Fibroblast of skin of left biceps (primary cell): ENCODE measurements around the gene FRMD4A.
"Not testable (repeated sequence)": the region's sequence is repeated elsewhere in the genome, so short reads cannot be mapped to it uniquely, and the experiment has no call there.

Experiments used
- DNase-seq, 2 experiments: peaks; one replicate each; pipeline ENCODE4 v3.0.0-alpha.2; 2013; ENCODE audit warnings: low read depth in 2 of 2

Gene FRMD4A

DNA sequence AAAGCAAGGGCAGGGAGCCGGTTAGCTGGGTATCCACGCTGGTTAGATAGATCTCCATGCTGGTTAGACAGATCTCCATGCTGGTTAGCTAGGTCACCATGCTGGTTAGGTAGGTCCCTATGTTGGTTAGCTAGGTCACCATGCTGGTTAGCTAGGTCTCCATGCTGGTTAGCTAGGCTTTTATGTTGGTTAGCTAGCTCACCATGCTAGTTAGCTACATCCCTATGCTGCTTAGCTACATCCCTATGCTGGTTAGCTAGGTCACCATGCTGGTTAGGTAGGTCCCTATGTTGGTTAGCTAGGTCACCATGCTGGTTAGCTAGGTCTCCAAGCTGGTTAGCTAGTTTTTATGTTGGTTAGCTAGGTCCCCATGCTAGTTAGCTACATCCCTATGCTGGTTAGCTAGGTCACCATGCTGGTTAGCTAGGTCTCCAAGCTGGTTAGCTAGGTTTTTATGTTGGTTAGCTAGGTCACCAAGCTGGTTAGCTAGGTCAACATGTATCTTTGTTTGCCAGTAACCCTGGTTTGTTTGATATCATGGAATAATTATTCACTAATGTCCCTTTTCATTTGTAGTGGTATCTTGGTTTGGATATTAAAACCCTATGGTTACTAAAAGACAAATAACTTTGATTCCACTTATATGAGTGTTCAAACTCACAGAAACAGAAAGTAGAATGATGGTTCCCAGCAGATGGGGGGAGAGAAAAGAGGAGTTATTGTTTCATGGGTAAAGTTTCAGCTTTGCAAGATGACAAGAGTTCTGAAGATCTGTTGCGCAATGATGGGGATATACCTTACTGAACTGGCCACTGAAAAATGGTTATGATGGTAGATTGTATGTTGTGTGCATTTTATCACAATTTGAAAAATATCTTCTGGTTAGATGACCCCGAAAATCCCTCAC lies 607.7 kb downstream of the FRMD4A start:
- DNase-seq = no peak

DNA sequence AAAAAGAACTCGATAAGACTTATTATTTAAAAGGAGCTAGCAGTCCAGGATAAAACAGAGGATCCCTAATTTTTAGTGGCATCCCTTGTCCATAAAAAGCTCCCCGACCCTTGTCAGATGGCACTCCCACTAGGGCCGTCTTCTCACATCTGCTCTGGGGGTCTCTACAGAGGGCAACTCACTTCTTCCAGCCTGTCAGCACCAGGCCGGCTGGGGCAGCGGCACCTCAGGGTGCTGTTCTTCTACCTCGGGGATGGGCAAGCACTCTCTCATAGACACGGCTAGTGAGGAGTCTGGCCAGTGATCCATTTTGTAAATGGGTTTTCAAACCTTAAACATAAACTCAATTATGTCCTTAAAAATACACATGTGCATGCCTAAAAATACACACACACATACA lies 609.2 kb downstream of the FRMD4A start:
- DNase-seq = no peak

DNA sequence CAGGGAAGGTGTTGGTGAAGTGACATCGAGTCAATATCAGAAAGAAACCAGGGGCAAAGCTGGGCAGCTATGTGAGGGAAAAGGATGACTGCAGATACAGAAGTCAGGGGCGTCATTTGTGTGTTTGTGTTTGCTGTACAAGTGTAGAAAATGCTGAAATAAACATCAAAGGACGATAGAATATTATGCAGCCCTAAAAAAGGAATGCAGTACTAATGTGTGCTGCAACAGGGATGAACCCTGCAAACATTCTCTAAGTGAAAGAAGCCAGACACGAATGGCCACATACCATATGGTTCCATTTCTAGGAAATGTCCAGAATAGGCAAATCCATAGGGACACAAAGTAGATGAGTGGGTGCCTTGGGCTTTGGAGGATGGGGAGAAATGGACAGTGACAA lies 610.0 kb downstream of the FRMD4A start:
- DNase-seq = no peak

DNA sequence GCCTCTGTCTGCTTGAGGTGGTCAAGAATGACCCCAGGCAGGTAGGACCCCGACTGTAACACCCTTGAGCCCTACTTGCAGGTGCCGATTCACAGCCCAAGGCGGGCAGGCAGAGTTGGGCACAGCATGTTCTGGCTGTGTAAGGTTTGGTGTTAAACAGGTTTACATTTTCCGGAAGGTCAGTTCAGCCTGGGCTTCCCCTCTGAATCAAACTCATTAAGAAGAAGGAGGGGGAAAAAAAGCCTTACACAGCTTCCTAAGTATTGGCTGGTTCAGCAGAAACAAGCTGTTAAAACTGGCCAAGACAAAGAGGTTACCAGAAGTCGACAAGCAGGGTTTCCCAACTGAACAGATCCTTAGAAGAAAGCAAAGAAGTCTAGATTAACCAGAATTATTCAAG lies 611.3 kb downstream of the FRMD4A start:
- no peak for DNase-seq

DNA sequence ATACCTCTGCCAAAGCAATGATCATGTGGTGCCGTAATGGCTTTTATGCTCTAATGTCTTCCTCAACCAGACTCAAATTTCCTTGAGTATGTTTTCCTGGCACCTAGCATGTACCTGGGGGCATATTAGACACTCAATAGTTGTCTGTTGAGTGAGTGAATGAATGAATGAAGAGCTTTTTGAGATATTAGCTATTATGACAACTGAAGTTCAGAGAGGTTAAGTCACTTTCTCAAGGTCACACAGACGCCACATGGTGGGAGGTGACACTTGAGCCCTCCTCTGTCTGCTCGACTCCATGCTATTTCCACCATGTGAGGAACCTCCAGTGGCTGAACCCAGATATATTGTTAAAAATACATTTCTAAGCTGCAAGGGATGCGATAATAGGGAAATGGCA lies 611.9 kb downstream of the FRMD4A start:
- DNase-seq = no peak

DNA sequence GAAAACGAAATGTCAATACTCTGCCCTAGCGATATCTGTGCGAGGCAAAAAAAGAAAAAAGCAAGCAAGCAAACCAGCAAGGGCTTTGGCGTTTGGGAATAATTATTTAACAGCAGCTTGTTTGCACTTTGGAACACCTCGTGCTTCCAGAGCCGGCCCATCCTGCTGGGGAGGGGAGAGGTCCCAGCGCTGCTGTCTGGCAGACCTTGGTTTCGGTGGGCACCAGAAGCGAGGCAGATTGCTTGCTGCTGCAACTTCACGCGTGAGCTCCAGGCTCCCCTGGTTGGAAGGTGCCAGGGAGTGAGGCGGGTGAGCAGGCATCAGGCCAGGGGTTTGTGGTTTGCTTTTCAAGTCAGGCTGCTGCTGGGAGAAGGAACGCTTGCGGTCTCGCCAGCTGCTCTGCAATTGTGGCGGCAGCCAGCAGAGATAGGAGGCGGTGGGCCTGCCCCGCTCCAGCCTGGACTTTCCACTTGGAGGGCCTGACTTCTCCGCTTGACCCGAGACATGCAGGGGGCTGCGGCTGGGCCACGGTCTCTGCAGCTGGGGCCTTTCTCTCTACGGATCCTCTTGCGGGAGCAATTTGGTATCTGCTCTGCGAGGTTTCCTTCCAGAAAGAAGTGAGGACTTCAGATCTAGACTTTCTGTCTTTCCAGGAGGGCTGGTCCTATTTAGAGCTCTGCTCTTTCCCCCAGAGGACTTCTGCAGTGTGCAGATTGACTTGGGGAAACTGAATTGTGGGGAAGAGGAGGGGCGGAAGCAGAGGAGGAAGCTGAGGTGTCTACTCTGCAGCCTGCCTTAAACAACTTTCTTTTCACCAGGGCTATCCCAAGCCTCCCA lies 612.6 kb downstream of the FRMD4A start:
- peak; percentile 70 to 72 for DNase-seq

DNA sequence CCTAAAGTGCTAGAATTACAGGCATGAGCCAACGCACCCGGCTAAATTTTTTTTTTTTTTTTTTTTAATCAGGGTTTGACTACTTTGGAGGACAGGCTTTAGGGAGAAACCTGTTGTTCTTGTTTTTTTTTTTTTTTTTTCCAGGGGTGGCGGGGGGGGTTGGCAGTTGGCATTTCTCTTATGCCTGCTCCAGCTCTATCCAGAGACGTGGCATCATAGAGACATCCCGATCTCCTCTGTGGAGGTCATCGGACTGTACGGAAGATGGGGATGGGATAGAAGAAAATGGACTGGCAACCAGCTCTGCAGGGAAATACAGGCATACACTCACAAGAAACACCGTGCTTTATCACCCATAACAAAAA lies 613.2 kb downstream of the FRMD4A start:
- no peak for DNase-seq

DNA sequence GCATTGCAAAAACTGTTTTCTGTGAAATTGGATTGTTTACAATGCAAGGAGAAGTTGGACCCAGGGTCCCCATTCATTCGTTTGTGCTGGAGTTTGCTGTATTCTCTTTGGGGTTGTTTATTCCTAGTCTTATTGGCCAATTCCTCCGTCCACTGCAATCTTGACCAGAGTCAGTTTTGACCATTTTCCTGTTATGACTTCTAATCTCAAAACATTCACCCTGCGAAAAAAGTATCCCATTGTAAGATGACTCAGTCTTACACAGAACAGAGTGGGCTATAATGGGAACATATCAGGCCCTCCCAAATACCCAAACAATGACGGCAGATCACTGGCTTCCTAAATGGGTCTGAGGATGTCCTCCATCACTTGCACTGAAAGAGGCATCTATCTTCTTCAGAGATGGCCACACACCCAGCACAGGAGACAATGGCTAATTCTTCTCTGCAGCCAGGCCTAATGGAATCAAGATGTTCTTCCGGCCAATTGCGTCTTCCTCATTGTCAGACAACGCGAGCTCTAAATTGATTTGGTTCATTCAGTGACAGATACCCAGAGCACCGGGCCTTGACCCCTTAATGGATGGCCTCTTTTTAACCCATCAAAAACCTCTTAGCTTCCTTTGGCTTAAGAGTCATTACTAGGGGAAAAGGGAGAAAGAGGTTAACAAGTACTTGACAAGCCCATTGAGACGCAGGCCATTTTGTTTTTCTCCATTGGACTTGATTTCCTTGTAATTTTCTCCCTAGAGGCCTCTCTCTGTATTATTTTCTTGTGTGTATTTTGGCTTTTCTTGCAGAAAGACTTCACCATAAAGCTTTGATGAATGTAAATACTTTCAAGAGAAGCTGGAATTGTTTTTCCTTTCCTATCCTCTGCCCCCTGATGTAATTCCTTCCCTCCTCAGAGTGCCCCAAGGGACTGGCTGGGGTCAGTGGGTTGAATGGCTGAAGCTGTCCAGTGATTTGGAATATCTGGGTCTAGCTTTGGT lies 614.3 kb downstream of the FRMD4A start:
- peak in 1 of 2 experiments; percentile 21 for DNase-seq

DNA sequence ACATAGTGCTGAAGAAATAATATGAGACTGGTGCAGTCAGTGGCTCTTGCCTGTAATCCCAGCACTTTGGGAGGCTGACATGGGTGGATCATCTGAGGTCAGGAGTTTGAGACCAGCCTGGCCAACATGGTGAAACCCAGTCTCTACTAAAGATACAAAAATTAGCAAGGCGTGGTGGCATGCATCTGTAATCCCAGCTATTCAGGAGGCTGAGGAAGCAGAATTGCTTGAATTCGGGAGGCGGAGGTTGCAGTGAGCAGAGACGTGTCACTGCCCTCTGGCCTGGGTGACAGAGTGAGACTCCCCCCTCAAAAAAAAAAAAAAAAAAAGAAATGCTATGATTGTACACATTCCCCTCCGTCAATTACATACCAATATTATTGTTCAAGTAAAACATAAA lies 615.1 kb downstream of the FRMD4A start:
- DNase-seq = not testable (repeated sequence)

DNA sequence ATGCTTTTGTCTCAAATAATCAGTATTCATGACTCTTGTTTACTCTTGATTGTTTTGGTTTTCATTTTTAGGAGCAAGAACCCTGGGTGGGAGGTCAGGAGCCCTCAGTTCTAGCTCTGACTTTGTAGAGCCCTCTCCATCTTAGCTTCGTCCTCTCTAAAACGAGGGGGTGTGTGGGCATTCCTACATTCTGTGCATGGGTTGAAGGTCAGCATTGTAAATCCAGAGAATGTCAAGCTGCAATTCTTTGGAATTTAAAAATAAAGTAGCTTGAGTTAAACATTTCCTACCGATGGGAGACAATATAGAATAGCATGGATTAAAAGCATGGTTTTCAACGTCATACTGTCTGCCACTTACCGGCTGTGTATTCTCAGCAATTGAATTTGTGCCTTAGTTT lies 615.6 kb downstream of the FRMD4A start:
- no peak for DNase-seq

DNA sequence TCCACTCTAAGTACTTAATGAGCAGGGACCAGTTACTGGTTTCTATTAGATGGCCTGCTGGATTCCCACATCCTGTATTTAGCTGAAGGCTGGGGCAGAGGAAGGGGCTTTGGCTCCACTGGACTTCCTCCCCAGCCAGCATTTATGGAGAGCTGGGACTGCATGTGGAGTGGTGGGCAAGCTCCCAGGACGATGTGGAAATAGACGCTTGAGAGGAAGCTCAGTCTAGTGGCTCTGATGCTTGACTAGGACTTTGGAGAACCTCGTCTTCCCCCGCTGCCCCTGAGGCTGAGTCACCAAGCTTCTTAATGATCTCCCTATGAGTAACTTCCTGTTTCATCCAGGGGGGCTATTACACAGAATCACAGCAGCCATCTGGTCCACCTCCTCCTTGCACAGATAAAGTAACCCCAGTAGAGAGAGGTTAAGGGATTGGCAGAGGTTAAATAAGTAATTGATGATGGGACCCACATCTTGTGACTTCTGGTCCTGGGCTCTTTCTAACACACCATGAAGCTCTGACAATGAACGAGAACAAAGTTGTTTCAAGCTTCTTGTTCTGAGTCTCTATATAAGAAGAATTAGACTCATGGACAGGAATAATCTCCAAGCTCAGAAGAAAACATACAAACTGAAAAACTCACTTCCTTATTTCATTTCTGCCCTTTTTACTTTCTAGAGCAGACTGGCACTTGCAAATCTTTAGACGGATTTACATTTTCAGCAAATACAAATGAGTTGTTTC lies 617.7 kb downstream of the FRMD4A start:
- peak; percentile 91 to 94 for DNase-seq

DNA sequence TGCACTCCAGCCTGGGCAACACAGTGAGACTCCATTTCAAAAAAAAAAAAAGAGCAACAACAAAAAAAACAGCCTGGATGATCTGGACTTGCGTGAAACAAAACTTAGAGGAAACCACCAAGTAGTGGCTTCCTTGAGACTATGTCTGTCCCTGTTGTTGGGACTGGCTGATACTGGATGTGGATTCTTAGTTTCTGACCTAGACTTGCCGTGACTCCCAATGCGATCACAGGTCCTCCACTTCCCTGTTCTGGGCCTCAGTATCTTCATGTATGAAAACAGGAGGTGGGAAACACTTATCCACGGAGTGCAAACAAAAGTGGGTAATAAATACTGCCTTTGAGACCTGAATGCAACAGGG lies 618.3 kb downstream of the FRMD4A start:
- no peak for DNase-seq

DNA sequence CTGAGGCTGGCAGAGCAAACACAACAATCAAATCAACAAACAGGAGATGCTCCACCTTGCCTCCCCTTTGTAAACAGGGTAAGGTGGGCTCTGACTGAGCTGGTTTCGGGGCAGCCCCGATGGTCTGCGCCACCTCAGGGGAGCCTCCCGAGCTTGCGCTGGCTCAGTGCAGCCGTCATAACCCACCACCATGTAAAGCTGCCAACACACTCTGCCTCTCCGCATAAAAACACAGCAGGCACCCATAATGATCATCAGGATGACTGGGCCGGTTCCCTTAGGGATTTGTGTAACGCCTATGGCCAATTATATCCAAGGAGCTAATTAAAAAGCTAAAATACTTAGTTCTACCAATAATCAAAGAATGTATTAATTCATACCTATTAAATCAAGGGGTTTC lies 619.4 kb downstream of the FRMD4A start:
- DNase-seq = no peak

DNA sequence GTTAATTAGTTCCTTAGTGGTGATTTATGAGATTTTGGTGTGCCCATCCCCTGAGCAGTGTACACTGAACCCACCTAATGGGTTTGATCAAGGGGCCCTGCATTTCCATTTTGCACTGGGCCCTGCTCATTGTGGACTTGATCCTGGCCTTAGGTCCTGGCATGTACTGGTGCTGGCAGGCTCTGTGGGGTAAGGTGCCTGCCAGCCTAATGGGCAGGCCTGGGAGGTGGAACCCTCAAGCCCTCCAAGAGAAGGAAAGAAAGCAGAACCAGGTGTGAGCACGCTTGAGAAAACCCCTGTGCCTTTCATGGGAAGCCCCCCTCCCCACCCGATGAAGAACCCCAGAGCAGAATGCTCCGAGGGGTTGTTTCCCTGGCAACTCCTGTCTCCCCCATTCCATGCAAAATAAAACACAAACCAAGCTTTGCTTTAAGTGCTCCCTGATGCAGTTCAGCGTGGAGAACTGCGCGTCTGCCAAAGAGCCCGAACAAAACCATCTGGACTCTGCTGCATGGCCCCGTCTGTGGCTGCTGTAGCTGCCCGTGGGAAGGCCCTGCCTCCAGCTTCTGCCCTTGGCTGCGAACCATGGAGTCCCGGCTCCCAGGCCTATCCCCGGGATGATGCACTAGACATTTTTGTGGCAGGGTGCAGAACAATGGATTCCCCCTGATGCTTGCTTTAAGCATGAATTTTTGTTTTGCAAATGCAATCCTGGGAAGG lies 620.6 kb downstream of the FRMD4A start:
- DNase-seq = peak in 1 of 2 experiments; percentile 33

DNA sequence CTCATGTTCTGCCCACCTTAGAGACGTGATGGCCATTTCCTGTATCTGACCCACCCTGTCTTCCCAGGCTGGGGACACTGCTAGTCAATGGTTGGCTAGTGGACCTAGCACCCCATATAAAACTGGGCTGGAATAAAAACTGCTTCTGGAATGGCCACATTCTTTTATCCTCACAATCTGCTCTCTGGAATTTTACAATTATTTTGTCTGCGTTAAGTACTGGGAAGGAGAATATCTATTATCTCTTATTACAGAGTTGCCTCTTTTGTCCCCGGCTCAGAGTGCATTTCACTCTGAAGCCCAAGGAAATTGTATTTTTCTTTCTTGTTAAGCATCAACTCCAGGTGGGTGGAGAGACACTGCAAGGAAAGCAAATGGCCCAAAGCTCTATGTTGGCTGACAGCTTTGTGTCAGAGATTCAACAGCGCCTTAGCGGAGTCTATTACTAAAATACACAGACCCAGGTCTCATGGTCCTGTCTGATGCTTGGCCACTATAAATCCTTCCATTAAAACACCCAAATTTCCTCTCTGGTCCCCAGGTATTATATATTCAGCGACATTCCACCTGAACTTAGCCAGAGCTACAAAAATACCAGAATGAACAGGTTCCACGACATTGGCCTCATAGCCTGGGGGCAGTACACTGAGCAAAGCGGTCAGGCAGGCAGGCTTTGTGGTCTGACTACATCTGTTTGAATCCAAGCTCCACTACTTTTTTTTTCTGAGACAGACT lies 622.3 kb downstream of the FRMD4A start:
- no peak for DNase-seq

DNA sequence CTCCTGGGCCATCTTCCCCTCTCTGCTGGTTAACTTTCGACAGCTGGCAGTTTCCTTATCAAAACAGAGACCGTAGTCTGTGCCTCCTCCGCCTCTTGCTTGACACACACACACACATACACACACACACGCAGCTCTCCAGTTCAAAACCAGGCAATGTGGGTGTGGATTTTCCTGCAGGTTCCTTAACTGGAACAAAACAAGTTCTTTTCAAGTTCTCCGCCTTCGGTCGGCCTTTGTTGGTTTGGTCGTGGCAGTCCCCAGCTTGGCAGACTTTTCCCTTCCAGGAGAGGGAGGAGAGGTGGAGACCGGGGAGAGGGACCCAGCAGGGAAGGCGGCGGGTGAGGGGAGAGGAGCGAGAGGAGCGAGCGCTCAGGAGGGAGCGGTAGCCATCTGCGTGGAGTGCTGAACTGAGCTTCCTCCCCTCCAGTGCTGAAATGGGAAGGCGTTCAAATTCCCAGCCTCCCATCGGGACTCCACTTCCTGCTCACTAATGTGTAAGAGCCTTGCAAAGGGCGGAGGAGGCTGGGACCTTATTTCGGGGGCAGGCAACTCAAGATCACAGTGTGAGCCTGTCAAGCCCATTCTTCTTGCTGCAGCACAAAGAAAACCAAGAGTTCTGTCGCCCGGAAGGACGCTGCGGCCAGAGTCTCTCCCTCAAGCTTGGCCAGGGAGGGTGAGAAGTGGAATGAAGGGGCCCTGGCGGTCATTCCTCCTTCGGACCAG lies 623.4 kb downstream of the FRMD4A start:
- DNase-seq = peak; percentile 83 to 85

DNA sequence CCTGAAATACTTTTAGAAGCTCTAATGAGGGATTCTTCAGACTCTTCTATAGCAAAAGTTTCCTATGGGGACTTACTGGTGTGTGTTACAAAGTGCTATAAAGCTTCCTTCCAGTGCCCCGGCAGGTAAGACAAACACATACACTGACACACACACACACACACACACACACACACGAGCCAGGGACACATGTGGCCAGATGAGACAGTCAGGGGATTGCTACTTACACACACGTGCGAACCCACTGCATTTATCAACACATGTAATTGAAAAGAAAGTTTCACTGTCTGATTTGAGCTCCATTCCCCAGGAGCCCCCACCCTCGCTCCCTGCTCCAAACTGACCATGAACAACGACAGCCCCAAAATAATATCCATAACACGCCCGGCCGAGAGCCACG lies 624.1 kb downstream of the FRMD4A start:
- DNase-seq = no peak

DNA sequence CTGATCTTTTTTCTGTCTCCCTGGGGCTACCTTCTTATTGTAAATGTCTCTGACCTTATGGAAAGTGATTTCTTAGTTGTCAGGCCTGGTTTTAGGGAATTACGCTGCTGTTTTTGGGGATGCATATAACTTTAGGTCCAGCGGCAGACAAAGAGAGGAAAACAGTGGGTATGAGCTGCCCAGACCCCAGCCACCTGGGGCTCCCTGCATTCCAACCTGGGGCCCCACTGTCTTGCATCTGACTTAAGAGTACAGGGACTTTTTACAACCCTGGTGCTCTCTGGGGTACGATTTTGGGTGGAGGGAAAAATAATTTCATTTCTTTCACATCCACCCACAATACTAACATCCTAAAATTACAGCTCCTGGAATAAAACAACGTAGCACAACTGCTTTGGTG lies 624.5 kb downstream of the FRMD4A start:
- no peak for DNase-seq
